CD8-positive, alpha-beta memory T cell (primary cell): ENCODE results near the gene TTLL10. TPM values are rescaled to one million over a fixed set of nuclear protein-coding genes. Genes with fewer than 3 reads are reported as not detected.

Source experiments
- CTCF ChIA-PET: fragments of 350-600 bp; sonication (Branson Sonifier 250); formaldehyde crosslinking; loops from one replicate; lab custom pipeline; 2021; ENCODE audit warnings: antibody characterized with exemption; lab: Charles Lee
- POLR2A ChIA-PET: fragments of 350-600 bp; sonication (Branson Sonifier 250); formaldehyde crosslinking; loops from one replicate; lab custom pipeline; 2021; ENCODE audit warnings: antibody characterized with exemption; lab: Charles Lee
- DNase-seq, 5 donors: peaks; one replicate each; pipeline versions ENCODE4 v3.0.0 to v3.0.0-alpha.2; 2020 to 2022; ENCODE audit warnings: mixed read lengths in 1 of 5
- H3K27ac ChIP-seq: one replicate; pipeline ENCODE4 v1.7.0; 2013; ENCODE audit warnings: low read depth, mild to moderate bottlenecking, low read length, moderate library complexity
- H3K27me3 ChIP-seq: 2 replicates; pipeline ENCODE4 v1.7.0; 2013; ENCODE audit warnings: low read length, mild to moderate bottlenecking; ENCODE audit not compliant: insufficient read depth, poor library complexity, severe bottlenecking
- H3K36me3 ChIP-seq: 2 replicates; pipeline ENCODE4 v1.7.0; 2013; ENCODE audit warnings: mild to moderate bottlenecking, low read length, moderate library complexity; ENCODE audit not compliant: insufficient read depth
- H3K4me1 ChIP-seq: 2 replicates; pipeline ENCODE4 v1.7.0; 2013; ENCODE audit warnings: mild to moderate bottlenecking, low read length, moderate library complexity; ENCODE audit not compliant: insufficient read depth
- H3K4me3 ChIP-seq: 2 replicates; pipeline ENCODE4 v1.7.0; 2013; ENCODE audit warnings: mild to moderate bottlenecking, low read length
- H3K9me3 ChIP-seq: 2 replicates; pipeline ENCODE4 v1.7.0; 2013; ENCODE audit warnings: mild to moderate bottlenecking, low read length
- H3K27ac Mint-ChIP-seq, 8 donors: one replicate each; pipeline ENCODE4 v1.8.0; 2020 to 2021; ENCODE audit warnings: mixed read lengths in 8 of 8, mild to moderate bottlenecking in 6 of 8, inconsistent platforms in 3 of 8, moderate library complexity in 3 of 8
- H3K27me3 Mint-ChIP-seq, 2 donors: one replicate each; pipeline ENCODE4 v1.8.0; 2020 to 2021; ENCODE audit warnings: mixed read lengths in 2 of 2, mild to moderate bottlenecking in 1 of 2, moderate library complexity in 1 of 2
- H3K36me3 Mint-ChIP-seq, 3 donors: one replicate each; pipeline ENCODE4 v1.8.0; 2020 to 2021; ENCODE audit warnings: mixed read lengths in 3 of 3, inconsistent platforms in 1 of 3, mild to moderate bottlenecking in 1 of 3
- H3K4me1 Mint-ChIP-seq, 3 donors: one replicate each; pipeline ENCODE4 v1.8.0; 2020 to 2021; ENCODE audit warnings: mixed read lengths in 3 of 3, inconsistent platforms in 1 of 3, mild to moderate bottlenecking in 1 of 3
- H3K4me3 Mint-ChIP-seq, 7 donors: one replicate each; pipeline ENCODE4 v1.8.0; 2020 to 2021; ENCODE audit warnings: mixed read lengths in 7 of 7, mild to moderate bottlenecking in 6 of 7, moderate library complexity in 4 of 7, inconsistent platforms in 2 of 7
- H3K9me3 Mint-ChIP-seq, 5 donors: one replicate each; pipeline ENCODE4 v1.8.0; 2020 to 2022; ENCODE audit warnings: mixed read lengths in 5 of 5, mild to moderate bottlenecking in 3 of 5, moderate library complexity in 2 of 5, inconsistent platforms in 1 of 5
- polyA plus RNA-seq: library from polyadenylated mRNA; unstranded; fragments of 300-500 nt; fragmentation: Illumina TruSeq; gene quantifications from one replicate; pipeline ENCODE4 v1.2.3, GENCODE V29; 2021
- total RNA-seq, 2 experiments: library from RNA; stranded (reverse); gene quantifications; one replicate each; pipeline ENCODE4 v1.2.3, GENCODE V29; 2021

Gene TTLL10
- total and polyA plus RNA-seq, 3 experiments from 2014 or later = not detected

- Mint-ChIP-seq H3K9me3 (no peaks in the 10 kb centered on the region), H3K27ac (no peak overlapping the region), H3K27me3 (peaks cover 0 to 2% of the 10 kb centered on the region in 2 donors), H3K4me3 (no peak overlapping the region), H3K36me3 (no peaks in the 10 kb centered on the region), H3K4me1 (peaks cover 0 to 3% (median 0%) of the 10 kb centered on the region in 3 donors)
- no peak for DNase-seq
- no peaks in the 10 kb centered on the region for H3K9me3 ChIP-seq
- no peak overlapping the region for H3K27ac ChIP-seq
- CTCF ChIA-PET = interaction anchor here (1.0 to 1.4 kb wide), 3 partner anchors 9 to 77 kb away, joined by 3 to 4 read pairs (median 3); no protein-coding TSS in a partner anchor
- H3K4me1 ChIP-seq = no peaks in the 10 kb centered on the region
- H3K27me3 ChIP-seq = no peaks in the 10 kb centered on the region
- H3K4me3 ChIP-seq = no peak overlapping the region
- no peaks in the 10 kb centered on the region for H3K36me3 ChIP-seq
- POLR2A ChIA-PET = no interaction called here
These were observed 43.2 kb upstream of the TTLL10 start for GRCh38 chr1:1130206-1131120.

- Mint-ChIP-seq H3K4me3 (no peak overlapping the region), H3K27me3 (peaks cover 0 to 2% of the 10 kb centered on the region in 2 donors), H3K4me1 (peaks cover 3 to 12% (median 6%) of the 10 kb centered on the region in 3 donors), H3K36me3 (no peaks in the 10 kb centered on the region), H3K9me3 (no peaks in the 10 kb centered on the region), H3K27ac (no peak overlapping the region)
- H3K4me1 ChIP-seq = peaks cover 7% of the 10 kb centered on the region
- no peaks in the 10 kb centered on the region for H3K27me3 ChIP-seq
- ChIA-PET CTCF (interaction anchor here (1.1 kb wide), 1 partner anchor 10 kb away, joined by 3 read pairs; no protein-coding TSS in a partner anchor), POLR2A (no interaction called here)
- H3K27ac ChIP-seq = no peak overlapping the region
- no peak overlapping the region for H3K4me3 ChIP-seq
- H3K9me3 ChIP-seq = no peaks in the 10 kb centered on the region
- no peaks in the 10 kb centered on the region for H3K36me3 ChIP-seq
- peak in 1 of 5 donors; percentile 44 for DNase-seq
These were observed 41.4 kb upstream of the TTLL10 start for GRCh38 chr1:1132042-1132950.

- Histone ChIP-seq H3K27me3 (no peaks in the 10 kb centered on the region), H3K4me1 (peaks cover 14% of the 10 kb centered on the region), H3K4me3 (no peak overlapping the region), H3K9me3 (no peaks in the 10 kb centered on the region), H3K27ac (no peak overlapping the region), H3K36me3 (no peaks in the 10 kb centered on the region)
- Mint-ChIP-seq H3K4me3 (no peak overlapping the region), H3K4me1 (peaks cover 8 to 19% (median 14%) of the 10 kb centered on the region in 3 donors), H3K36me3 (no peaks in the 10 kb centered on the region), H3K27me3 (peaks cover 0 to 2% of the 10 kb centered on the region in 2 donors), H3K9me3 (no peaks in the 10 kb centered on the region), H3K27ac (no peak overlapping the region)
- ChIA-PET POLR2A (no interaction called here), CTCF (interaction anchor here (1.1 kb wide), 1 partner anchor 11 kb away, joined by 3 read pairs; no protein-coding TSS in a partner anchor)
- DNase-seq = no peak
These were observed 40.5 kb upstream of the TTLL10 start for GRCh38 chr1:1132956-1133750.

- H3K9me3 Mint-ChIP-seq = no peaks in the 10 kb centered on the region
- peaks cover 0 to 1% of the 10 kb centered on the region in 2 donors for H3K27me3 Mint-ChIP-seq
- Histone ChIP-seq H3K36me3 (no peaks in the 10 kb centered on the region), H3K27me3 (no peaks in the 10 kb centered on the region), H3K27ac (no peak overlapping the region), H3K9me3 (no peaks in the 10 kb centered on the region), H3K4me3 (no peak overlapping the region), H3K4me1 (peaks cover 14% of the 10 kb centered on the region)
- peaks cover 8 to 23% (median 14%) of the 10 kb centered on the region in 3 donors for H3K4me1 Mint-ChIP-seq
- no peaks in the 10 kb centered on the region for H3K36me3 Mint-ChIP-seq
- peak overlapping the region in 1 of 8 donors; percentile 19 for H3K27ac Mint-ChIP-seq
- no peak overlapping the region for H3K4me3 Mint-ChIP-seq
- POLR2A ChIA-PET = no interaction called here
- CTCF ChIA-PET = no interaction called here
- DNase-seq = no peak
These were observed 39.2 kb upstream of the TTLL10 start for GRCh38 chr1:1134300-1134970.

GRCh38 chr1:1135339-1136136 lies 38.1 kb upstream of the TTLL10 start:
- H3K27ac ChIP-seq = no peak overlapping the region
- POLR2A ChIA-PET = interaction anchor here (2.0 kb wide), 1 partner anchor 264 kb away, joined by 7 read pairs; the partner anchor contains the start of gene CCNL2

GRCh38 chr1:1136547-1137230 lies 37.0 kb upstream of the TTLL10 start:
- H3K27me3 Mint-ChIP-seq = peaks cover 0 to 1% of the 10 kb centered on the region in 2 donors
- no peaks in the 10 kb centered on the region for H3K9me3 ChIP-seq
- H3K9me3 Mint-ChIP-seq = no peaks in the 10 kb centered on the region
- peak overlapping the region in 3 of 8 donors; percentile 43 to 70 (median 50) for H3K27ac Mint-ChIP-seq
- no peaks in the 10 kb centered on the region for H3K36me3 Mint-ChIP-seq
- no peak for DNase-seq
- no peaks in the 10 kb centered on the region for H3K36me3 ChIP-seq
- H3K4me1 ChIP-seq = peaks cover 14% of the 10 kb centered on the region
- H3K4me1 Mint-ChIP-seq = peaks cover 8 to 23% (median 14%) of the 10 kb centered on the region in 3 donors
- no peak overlapping the region for H3K4me3 ChIP-seq
- ChIA-PET POLR2A (interaction anchor here (2.0 kb wide), 1 partner anchor 262 kb away, joined by 7 read pairs; the partner anchor contains the start of gene CCNL2), CTCF (interaction anchor here (0.6 kb wide), 1 partner anchor 267 kb away, joined by 3 read pairs; no protein-coding TSS in a partner anchor)
- H3K27ac ChIP-seq = no peak overlapping the region
- no peaks in the 10 kb centered on the region for H3K27me3 ChIP-seq
- peak overlapping the region in 6 of 7 donors; percentile 34 to 74 (median 55) for H3K4me3 Mint-ChIP-seq

More at GRCh38 chr1:1135339-1136136, 38.1 kb upstream of the TTLL10 start:
- Mint-ChIP-seq H3K27me3 (peaks cover 0 to 1% of the 10 kb centered on the region in 2 donors), H3K4me1 (peaks cover 8 to 23% (median 14%) of the 10 kb centered on the region in 3 donors), H3K9me3 (no peaks in the 10 kb centered on the region), H3K27ac (peak overlapping the region in 3 of 8 donors; percentile 23 to 66 (median 32)), H3K36me3 (no peaks in the 10 kb centered on the region), H3K4me3 (peak overlapping the region in 4 of 7 donors; percentile 43 to 70 (median 47))
- Histone ChIP-seq H3K36me3 (no peaks in the 10 kb centered on the region), H3K4me3 (no peak overlapping the region), H3K4me1 (peaks cover 14% of the 10 kb centered on the region), H3K9me3 (no peaks in the 10 kb centered on the region), H3K27me3 (no peaks in the 10 kb centered on the region)
- CTCF ChIA-PET = no interaction called here
- DNase-seq = no peak
